Keratinocyte (primary cell): ENCODE measurements around the gene OR9G4. TPM values are rescaled to one million over a fixed set of nuclear protein-coding genes. Genes with fewer than 3 reads are reported as not detected.

Experiments used
- DNase-seq: peaks from one replicate; pipeline ENCODE4 v3.0.0-alpha.2; 2011; ENCODE audit warnings: low read depth, missing footprints, low spot score
- FAIRE-seq: peaks from 2 replicates; lab custom pipeline; 2011; peaks lifted over from hg19 to GRCh38; lab: Jason Lieb, UNC
- H2AFZ ChIP-seq: 2 replicates; pipeline ENCODE4 v1.6.0; 2012; ENCODE audit warnings: low read length, control low read depth, inconsistent platforms; ENCODE audit not compliant: control insufficient read depth
- H3K27ac ChIP-seq: 2 replicates; pipeline ENCODE4 v1.5.1; 2011; ENCODE audit warnings: low read length; ENCODE audit not compliant: control insufficient read depth, insufficient read depth
- H3K27me3 ChIP-seq: 3 replicates; pipeline ENCODE4 v1.6.0; 2011; ENCODE audit warnings: low read length; ENCODE audit not compliant: control insufficient read depth, insufficient read depth; ENCODE audit errors: extremely low read depth
- H3K36me3 ChIP-seq, 2 experiments: 2 replicates in 1 of 2; 3 replicates in 1 of 2; pipeline ENCODE4 v1.5.1; 2011; ENCODE audit warnings: low read length in 2 of 2, mild to moderate bottlenecking in 1 of 2; ENCODE audit not compliant: control insufficient read depth in 2 of 2, insufficient read depth in 2 of 2; ENCODE audit errors: extremely low read depth in 1 of 2
- H3K4me1 ChIP-seq: 3 replicates; pipeline ENCODE4 v1.5.1; 2011; ENCODE audit warnings: low read length; ENCODE audit not compliant: control insufficient read depth, insufficient read depth; ENCODE audit errors: extremely low read depth
- H3K4me2 ChIP-seq: 3 replicates; pipeline ENCODE4 v1.6.0; 2011; ENCODE audit warnings: low read depth, low read length; ENCODE audit not compliant: control insufficient read depth, insufficient read depth; ENCODE audit errors: extremely low read depth
- H3K4me3 ChIP-seq, 3 experiments: fragments of 200-600 bp in 1 of 3; sonication (generic) in 1 of 3; 2 replicates in 2 of 3; 3 replicates in 1 of 3; pipeline ENCODE4 v1.5.1; 2011 to 2016; ENCODE audit warnings: low read length in 3 of 3, mild to moderate bottlenecking in 3 of 3, control low read depth in 2 of 3, inconsistent platforms in 1 of 3, low read depth in 1 of 3, mixed read lengths in 1 of 3, mixed run types in 1 of 3, moderate library complexity in 1 of 3; ENCODE audit not compliant: control insufficient read depth in 2 of 3, insufficient read depth in 2 of 3; ENCODE audit errors: extremely low read depth in 1 of 3
- H3K79me2 ChIP-seq: 2 replicates; pipeline ENCODE4 v1.6.0; 2012; ENCODE audit warnings: low read length; ENCODE audit not compliant: control insufficient read depth, insufficient read depth
- H3K9ac ChIP-seq: 3 replicates; pipeline ENCODE4 v1.6.0; 2011; ENCODE audit warnings: low read length; ENCODE audit not compliant: control insufficient read depth, insufficient read depth; ENCODE audit errors: extremely low read depth
- H3K9me1 ChIP-seq: 3 replicates; pipeline ENCODE4 v1.6.0; 2011; ENCODE audit warnings: low read length; ENCODE audit not compliant: control insufficient read depth, insufficient read depth; ENCODE audit errors: extremely low read depth
- H3K9me3 ChIP-seq: 2 replicates; pipeline ENCODE4 v1.5.1; 2012; ENCODE audit warnings: low read depth, low read length; ENCODE audit not compliant: control insufficient read depth
- H4K20me1 ChIP-seq: 3 replicates; pipeline ENCODE4 v1.6.0; 2011; ENCODE audit warnings: low read length; ENCODE audit not compliant: control insufficient read depth, insufficient read depth; ENCODE audit errors: extremely low read depth
- EZH2 ChIP-seq: IDR thresholded peaks from one replicate; pipeline ENCODE4 v1.6.1; 2012; ENCODE audit warnings: inconsistent platforms, mild to moderate bottlenecking, low read length, moderate library complexity
- dilution Hi-C: fragments of 300-500 bp; cut with MboI; formaldehyde crosslinking; loops from one replicate; pipeline ENCODE4 v1.7.0; 2020; ENCODE audit warnings: low sequenced_read_pairs; ENCODE audit not compliant: extremely low pct_ligation_motif_present
- polyA plus RNA-seq, 5 experiments: library from polyadenylated mRNA; depleted of rRNA in 3 of 5; stranded (reverse) in 3 of 5; stranded (forward) in 1 of 5; unstranded in 1 of 5; fragments of >200 nt; gene quantifications; 1 replicate in 1 of 5; 2 replicates in 3 of 5; 3 replicates in 1 of 5; pipeline versions ENCODE4 v1.2.1 to v1.2.3, GENCODE V29; 2011 to 2012; ENCODE audit warnings: missing spikeins in 2 of 5, low read depth in 1 of 5, low replicate concordance in 1 of 5
- small RNA-seq, 3 experiments: library from RNA; depleted of rRNA; stranded (forward); fragments of <200 nt; gene quantifications; one replicate each; pipeline ENCODE3, GENCODE V24; 2012; ENCODE audit warnings: low read depth in 3 of 3, low replicate concordance in 1 of 3; ENCODE audit not compliant: insufficient read length in 3 of 3
- TF ChIP-seq, protein P1 (sequence below), 3 experiments: IDR thresholded peaks in 1 of 3; conservative IDR thresholded peaks in 1 of 3; optimal IDR thresholded peaks in 1 of 3; 2 replicates in 2 of 3; 3 replicates in 1 of 3; pipeline versions ENCODE3 to v1.5.1; 2011; ENCODE audit warnings: low read length in 3 of 3, mild to moderate bottlenecking in 3 of 3, moderate library complexity in 2 of 3, control low read depth in 1 of 3, inconsistent platforms in 1 of 3; ENCODE audit not compliant: insufficient read depth in 2 of 3; ENCODE audit errors: extremely low read depth in 1 of 3

Gene OR9G4
- polyA plus RNA-seq, 1 donor (not counting 4 experiments of a cell fraction or from before 2014, with no cell fraction given) = not detected

GRCh38 chr11:56693428-56693827 lies 55.1 kb downstream of the OR9G4 start:
- TF ChIP-seq, protein P1, sequence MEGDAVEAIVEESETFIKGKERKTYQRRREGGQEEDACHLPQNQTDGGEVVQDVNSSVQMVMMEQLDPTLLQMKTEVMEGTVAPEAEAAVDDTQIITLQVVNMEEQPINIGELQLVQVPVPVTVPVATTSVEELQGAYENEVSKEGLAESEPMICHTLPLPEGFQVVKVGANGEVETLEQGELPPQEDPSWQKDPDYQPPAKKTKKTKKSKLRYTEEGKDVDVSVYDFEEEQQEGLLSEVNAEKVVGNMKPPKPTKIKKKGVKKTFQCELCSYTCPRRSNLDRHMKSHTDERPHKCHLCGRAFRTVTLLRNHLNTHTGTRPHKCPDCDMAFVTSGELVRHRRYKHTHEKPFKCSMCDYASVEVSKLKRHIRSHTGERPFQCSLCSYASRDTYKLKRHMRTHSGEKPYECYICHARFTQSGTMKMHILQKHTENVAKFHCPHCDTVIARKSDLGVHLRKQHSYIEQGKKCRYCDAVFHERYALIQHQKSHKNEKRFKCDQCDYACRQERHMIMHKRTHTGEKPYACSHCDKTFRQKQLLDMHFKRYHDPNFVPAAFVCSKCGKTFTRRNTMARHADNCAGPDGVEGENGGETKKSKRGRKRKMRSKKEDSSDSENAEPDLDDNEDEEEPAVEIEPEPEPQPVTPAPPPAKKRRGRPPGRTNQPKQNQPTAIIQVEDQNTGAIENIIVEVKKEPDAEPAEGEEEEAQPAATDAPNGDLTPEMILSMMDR (optimal IDR thresholded peaks at IDR 0.05 in 1 of 3, IDR thresholded peaks at IDR 0.05 in 1 of 3, conservative IDR thresholded peaks at IDR 0.05 in 1 of 3; ENCODE audit: extremely low read depth in 1 of 3, insufficient read depth in 2 of 3, low read length in 3 of 3) = no peak
- no peak for TF ChIP-seq EZH2
- H3K4me1 ChIP-seq = no peaks in the 10 kb centered on the region
- H3K9ac ChIP-seq = no peak overlapping the region
- H4K20me1 ChIP-seq = no peaks in the 10 kb centered on the region
- H3K79me2 ChIP-seq = no peaks in the 10 kb centered on the region
- no peak overlapping the region for H2AFZ ChIP-seq
- no peak overlapping the region for H3K27ac ChIP-seq
- no peak for FAIRE-seq
- H3K36me3 ChIP-seq = no peaks in the 10 kb centered on the region
- dilution Hi-C loops = no loop called here
- H3K27me3 ChIP-seq = no peaks in the 10 kb centered on the region
- no peaks in the 10 kb centered on the region for H3K9me1 ChIP-seq
- no peaks in the 10 kb centered on the region for H3K9me3 ChIP-seq
- no peak overlapping the region for H3K4me2 ChIP-seq
- no peak for DNase-seq
- H3K4me3 ChIP-seq = no peak overlapping the region

Small RNA genes within 50 kb of the gene (small RNA-seq; reads per million reads assigned to genes)
- gene AP001803.1 (0 reads per million in 3 experiments), gene MIR6128 (0 reads per million in 3 experiments)

Other genes starting within 250 kb of the OR9G4 start
- gene OR5M11, start 205.4 kb downstream of the OR9G4 start, polyA plus RNA-seq = not detected in 3 replicates
- gene OR5M10, start 171.0 kb downstream of the OR9G4 start, polyA plus RNA-seq = not detected in 3 replicates
- gene OR5M1, start 133.8 kb downstream of the OR9G4 start, polyA plus RNA-seq = not detected in 3 replicates
- not detected in 3 replicates for gene OR5AP2, start 106.3 kb downstream of the OR9G4 start, polyA plus RNA-seq
- gene OR5AR1, start 85.0 kb downstream of the OR9G4 start, polyA plus RNA-seq = not detected in 3 replicates
- gene OR9G1, start 49.6 kb downstream of the OR9G4 start, polyA plus RNA-seq = not detected in 3 replicates
- gene OR5AK2, start 240.2 kb upstream of the OR9G4 start, polyA plus RNA-seq = not detected in 3 replicates